Measurements from ENCODE around the gene ACAD9.
"Not testable (repeated sequence)": the region's sequence is repeated elsewhere in the genome, so short reads cannot be mapped to it uniquely, and the experiment has no call there.

DNA sequence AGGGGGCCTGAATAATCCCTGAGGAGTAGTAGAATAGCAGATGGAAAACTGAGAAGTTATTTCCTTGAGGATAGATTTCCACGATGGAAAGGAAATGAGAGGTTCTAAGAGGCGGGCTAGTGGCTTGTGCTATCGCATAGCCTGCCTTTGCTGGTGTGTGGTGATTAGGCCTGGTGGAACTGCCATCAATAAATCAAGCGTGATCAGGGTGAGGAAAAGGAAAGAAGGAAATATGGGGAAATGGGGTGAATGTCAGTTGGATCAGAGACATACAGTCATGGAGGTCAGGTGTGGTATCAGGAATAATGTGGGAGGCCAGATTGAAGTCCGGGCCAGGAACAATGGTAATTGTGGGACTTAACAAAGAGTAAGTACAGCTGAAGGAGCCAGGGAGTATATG is 48.7 kb upstream of the ACAD9 start:
- TF ChIP-seq, protein P1, sequence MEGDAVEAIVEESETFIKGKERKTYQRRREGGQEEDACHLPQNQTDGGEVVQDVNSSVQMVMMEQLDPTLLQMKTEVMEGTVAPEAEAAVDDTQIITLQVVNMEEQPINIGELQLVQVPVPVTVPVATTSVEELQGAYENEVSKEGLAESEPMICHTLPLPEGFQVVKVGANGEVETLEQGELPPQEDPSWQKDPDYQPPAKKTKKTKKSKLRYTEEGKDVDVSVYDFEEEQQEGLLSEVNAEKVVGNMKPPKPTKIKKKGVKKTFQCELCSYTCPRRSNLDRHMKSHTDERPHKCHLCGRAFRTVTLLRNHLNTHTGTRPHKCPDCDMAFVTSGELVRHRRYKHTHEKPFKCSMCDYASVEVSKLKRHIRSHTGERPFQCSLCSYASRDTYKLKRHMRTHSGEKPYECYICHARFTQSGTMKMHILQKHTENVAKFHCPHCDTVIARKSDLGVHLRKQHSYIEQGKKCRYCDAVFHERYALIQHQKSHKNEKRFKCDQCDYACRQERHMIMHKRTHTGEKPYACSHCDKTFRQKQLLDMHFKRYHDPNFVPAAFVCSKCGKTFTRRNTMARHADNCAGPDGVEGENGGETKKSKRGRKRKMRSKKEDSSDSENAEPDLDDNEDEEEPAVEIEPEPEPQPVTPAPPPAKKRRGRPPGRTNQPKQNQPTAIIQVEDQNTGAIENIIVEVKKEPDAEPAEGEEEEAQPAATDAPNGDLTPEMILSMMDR (IDR thresholded peaks at IDR 0.05; ENCODE audit: low read length): not testable (repeated sequence)
- TF ChIP-seq EZH2 (IDR thresholded peaks at IDR 0.05; ENCODE audit: borderline replicate concordance, low read length): not testable (repeated sequence)
